Measurements from ENCODE around the gene CAPN2.

Gene CAPN2

GRCh38 chr1:223761411-223761810 is 49.1 kb downstream of the CAPN2 start:
- no peak overlapping the region for H3K4me2 ChIP-seq (ENCODE audit: low read length)
- H3K79me1 ChIP-seq (ENCODE audit: low read length), result no peaks in the 10 kb centered on the region
- H3K27ac ChIP-seq (ENCODE audit: low read depth, low read length), result no peak overlapping the region
- H3K9ac ChIP-seq (ENCODE audit: low read length), result no peak overlapping the region
- no peaks in the 10 kb centered on the region for H3K27me3 ChIP-seq (ENCODE audit: insufficient read depth, low read length, poor library complexity)
- WGBS (ENCODE audit: extremely low coverage, insufficient coverage, low lambda C conversion rate), result no CpG with 5 or more reads among the region's 7 CpGs
- H4K8ac ChIP-seq (ENCODE audit: low read depth, low read length), result no peak overlapping the region
- H2BK15ac ChIP-seq (replicated peaks; ENCODE audit: low read depth), result no peak overlapping the region
- H3K4me3 ChIP-seq (ENCODE audit: low read length), result no peak overlapping the region
- no peak overlapping the region for H2AK5ac ChIP-seq (ENCODE audit: low read length)
- H3K36me3 ChIP-seq (ENCODE audit: control insufficient read depth, insufficient read depth, low read length), result no peaks in the 10 kb centered on the region
- no peak overlapping the region for H3K23ac ChIP-seq (ENCODE audit: low read length)
- no peak for DNase-seq
- no peak overlapping the region for H2BK120ac ChIP-seq (ENCODE audit: low read depth, low read length)
- peak overlapping the region; percentile 30 for H3K56ac ChIP-seq (ENCODE audit: low read length)
- H3K4me1 ChIP-seq (ENCODE audit: control insufficient read depth, low read depth, low read length), result peaks cover 5% of the 10 kb centered on the region
- H3K18ac ChIP-seq (ENCODE audit: low read length), result no peak overlapping the region
- H2BK5ac ChIP-seq (ENCODE audit: low read length), result no peak overlapping the region
- no peak overlapping the region for H4K5ac ChIP-seq (ENCODE audit: low read length)
- H3K4ac ChIP-seq (ENCODE audit: low read depth, low read length), result no peak overlapping the region
- H3K79me2 ChIP-seq (ENCODE audit: control insufficient read depth, insufficient read depth, low read length), result no peaks in the 10 kb centered on the region

- no peak overlapping the region for H3K27ac ChIP-seq (ENCODE audit: low read depth, low read length)
- H3K27me3 ChIP-seq (ENCODE audit: insufficient read depth, low read length, poor library complexity), result no peaks in the 10 kb centered on the region
- H2BK5ac ChIP-seq (ENCODE audit: low read length), result no peak overlapping the region
Measured at GRCh38 chr1:223763251-223763650, 50.9 kb downstream of the CAPN2 start.

GRCh38 chr1:223763881-223764280 is 51.5 kb downstream of the CAPN2 start:
- no peak overlapping the region for H4K5ac ChIP-seq (ENCODE audit: low read length)
- H3K56ac ChIP-seq (ENCODE audit: low read length), result no peak overlapping the region
- H3K4me3 ChIP-seq (ENCODE audit: low read length), result no peak overlapping the region
- no CpG with 5 or more reads among the region's 5 CpGs for WGBS (ENCODE audit: extremely low coverage, insufficient coverage, low lambda C conversion rate)
- no peaks in the 10 kb centered on the region for H3K79me2 ChIP-seq (ENCODE audit: control insufficient read depth, insufficient read depth, low read length)
- no peak overlapping the region for H3K9ac ChIP-seq (ENCODE audit: low read length)
- no peak overlapping the region for H3K23ac ChIP-seq (ENCODE audit: low read length)
- no peak overlapping the region for H3K18ac ChIP-seq (ENCODE audit: low read length)
- H4K8ac ChIP-seq (ENCODE audit: low read depth, low read length), result no peak overlapping the region
- no peaks in the 10 kb centered on the region for H3K36me3 ChIP-seq (ENCODE audit: control insufficient read depth, insufficient read depth, low read length)
- H3K27me3 ChIP-seq (ENCODE audit: insufficient read depth, low read length, poor library complexity), result no peaks in the 10 kb centered on the region
- H2BK5ac ChIP-seq (ENCODE audit: low read length), result no peak overlapping the region
- H3K4me1 ChIP-seq (ENCODE audit: control insufficient read depth, low read depth, low read length), result peaks cover 5% of the 10 kb centered on the region
- no peak overlapping the region for H3K4me2 ChIP-seq (ENCODE audit: low read length)
- H3K27ac ChIP-seq (ENCODE audit: low read depth, low read length), result no peak overlapping the region
- no peak overlapping the region for H2BK15ac ChIP-seq (replicated peaks; ENCODE audit: low read depth)
- DNase-seq, result no peak
- no peak overlapping the region for H3K4ac ChIP-seq (ENCODE audit: low read depth, low read length)
- H3K79me1 ChIP-seq (ENCODE audit: low read length), result no peaks in the 10 kb centered on the region
- no peak overlapping the region for H2BK120ac ChIP-seq (ENCODE audit: low read depth, low read length)
- no peak overlapping the region for H2AK5ac ChIP-seq (ENCODE audit: low read length)

More at GRCh38 chr1:223763251-223763650, 50.9 kb downstream of the CAPN2 start:
- H4K8ac ChIP-seq (ENCODE audit: low read depth, low read length), result no peak overlapping the region
- no peaks in the 10 kb centered on the region for H3K79me2 ChIP-seq (ENCODE audit: control insufficient read depth, insufficient read depth, low read length)
- no peak overlapping the region for H3K4me3 ChIP-seq (ENCODE audit: low read length)
- no peak overlapping the region for H3K4ac ChIP-seq (ENCODE audit: low read depth, low read length)
- no peak overlapping the region for H2BK15ac ChIP-seq (replicated peaks; ENCODE audit: low read depth)
- H3K56ac ChIP-seq (ENCODE audit: low read length), result no peak overlapping the region
- no peak overlapping the region for H3K9ac ChIP-seq (ENCODE audit: low read length)
- DNase-seq, result no peak
- H2AK5ac ChIP-seq (ENCODE audit: low read length), result no peak overlapping the region
- H3K36me3 ChIP-seq (ENCODE audit: control insufficient read depth, insufficient read depth, low read length), result no peaks in the 10 kb centered on the region
- peaks cover 5% of the 10 kb centered on the region for H3K4me1 ChIP-seq (ENCODE audit: control insufficient read depth, low read depth, low read length)
- WGBS (ENCODE audit: extremely low coverage, insufficient coverage, low lambda C conversion rate), result no CpG with 5 or more reads among the region's 5 CpGs
- no peaks in the 10 kb centered on the region for H3K79me1 ChIP-seq (ENCODE audit: low read length)
- H4K5ac ChIP-seq (ENCODE audit: low read length), result no peak overlapping the region
- no peak overlapping the region for H3K4me2 ChIP-seq (ENCODE audit: low read length)
- H3K23ac ChIP-seq (ENCODE audit: low read length), result no peak overlapping the region
- H3K18ac ChIP-seq (ENCODE audit: low read length), result no peak overlapping the region
- H2BK120ac ChIP-seq (ENCODE audit: low read depth, low read length), result no peak overlapping the region

- H3K23ac ChIP-seq (ENCODE audit: low read length), result no peak overlapping the region
- no peak overlapping the region for H3K18ac ChIP-seq (ENCODE audit: low read length)
- H2AK5ac ChIP-seq (ENCODE audit: low read length), result no peak overlapping the region
- no peak overlapping the region for H2BK15ac ChIP-seq (replicated peaks; ENCODE audit: low read depth)
- no peak overlapping the region for H4K8ac ChIP-seq (ENCODE audit: low read depth, low read length)
- H3K9ac ChIP-seq (ENCODE audit: low read length), result no peak overlapping the region
- peaks cover 5% of the 10 kb centered on the region for H3K4me1 ChIP-seq (ENCODE audit: control insufficient read depth, low read depth, low read length)
- WGBS (ENCODE audit: extremely low coverage, insufficient coverage, low lambda C conversion rate), result no CpG with 5 or more reads among the region's 9 CpGs
- no peak overlapping the region for H3K4ac ChIP-seq (ENCODE audit: low read depth, low read length)
- H2BK5ac ChIP-seq (ENCODE audit: low read length), result no peak overlapping the region
- H3K27me3 ChIP-seq (ENCODE audit: insufficient read depth, low read length, poor library complexity), result no peaks in the 10 kb centered on the region
- no peaks in the 10 kb centered on the region for H3K79me2 ChIP-seq (ENCODE audit: control insufficient read depth, insufficient read depth, low read length)
- H3K36me3 ChIP-seq (ENCODE audit: control insufficient read depth, insufficient read depth, low read length), result no peaks in the 10 kb centered on the region
- no peak overlapping the region for H3K4me3 ChIP-seq (ENCODE audit: low read length)
- peak; percentile 64 for DNase-seq
- no peak overlapping the region for H3K56ac ChIP-seq (ENCODE audit: low read length)
- no peak overlapping the region for H4K5ac ChIP-seq (ENCODE audit: low read length)
- H3K4me2 ChIP-seq (ENCODE audit: low read length), result no peak overlapping the region
- H2BK120ac ChIP-seq (ENCODE audit: low read depth, low read length), result no peak overlapping the region
- H3K79me1 ChIP-seq (ENCODE audit: low read length), result no peaks in the 10 kb centered on the region
- no peak overlapping the region for H3K27ac ChIP-seq (ENCODE audit: low read depth, low read length)
Measured at GRCh38 chr1:223765036-223765718, 52.8 kb downstream of the CAPN2 start.

- Histone ChIP-seq H3K4me3 (ENCODE audit: low read length) (no peak overlapping the region), H3K36me3 (ENCODE audit: control insufficient read depth, insufficient read depth, low read length) (no peaks in the 10 kb centered on the region), H3K4me2 (ENCODE audit: low read length) (no peak overlapping the region), H2AK5ac (ENCODE audit: low read length) (no peak overlapping the region), H3K27me3 (ENCODE audit: insufficient read depth, low read length, poor library complexity) (no peaks in the 10 kb centered on the region), H3K23ac (ENCODE audit: low read length) (no peak overlapping the region), H3K18ac (ENCODE audit: low read length) (no peak overlapping the region), H2BK15ac (replicated peaks; ENCODE audit: low read depth) (no peak overlapping the region), H3K27ac (ENCODE audit: low read depth, low read length) (no peak overlapping the region), H3K79me2 (ENCODE audit: control insufficient read depth, insufficient read depth, low read length) (no peaks in the 10 kb centered on the region), H3K4me1 (ENCODE audit: control insufficient read depth, low read depth, low read length) (peaks cover 5% of the 10 kb centered on the region), H3K9ac (ENCODE audit: low read length) (no peak overlapping the region), H3K56ac (ENCODE audit: low read length) (no peak overlapping the region), H2BK5ac (ENCODE audit: low read length) (no peak overlapping the region), H4K5ac (ENCODE audit: low read length) (no peak overlapping the region), H2BK120ac (ENCODE audit: low read depth, low read length) (no peak overlapping the region), H3K4ac (ENCODE audit: low read depth, low read length) (no peak overlapping the region), H3K79me1 (ENCODE audit: low read length) (no peaks in the 10 kb centered on the region), H4K8ac (ENCODE audit: low read depth, low read length) (no peak overlapping the region)
- no CpG with 5 or more reads among the region's 7 CpGs for WGBS (ENCODE audit: extremely low coverage, insufficient coverage, low lambda C conversion rate)
- DNase-seq, result no peak
Measured at GRCh38 chr1:223765719-223766340, 53.5 kb downstream of the CAPN2 start.
